Aorta (tissue), 5 donors: ENCODE results near the gene TCF19. TPM values are rescaled to one million over a fixed set of nuclear protein-coding genes. Genes with fewer than 3 reads are reported as not detected.

ENCODE experiments used
- ATAC-seq: fragments of 200-7000 bp; cut with Tn5 transposase; one replicate; pipeline ENCODE4 v1.9.1; 2022; ENCODE audit warnings: moderate library complexity; ENCODE audit not compliant: low FRiP score
- DNase-seq, 2 donors: peaks; one replicate each; pipeline ENCODE4 v3.0.0-alpha.2; 2020
- H3K27ac ChIP-seq, 2 donors: one replicate each; pipeline ENCODE4 v1.5.1; 2013; ENCODE audit warnings: low read length in 2 of 2, mild to moderate bottlenecking in 2 of 2, moderate library complexity in 2 of 2, control low read depth in 1 of 2, inconsistent platforms in 1 of 2, low read depth in 1 of 2
- H3K27me3 ChIP-seq, 2 donors: one replicate each; pipeline ENCODE4 v1.6.1; 2013; ENCODE audit warnings: control low read depth in 1 of 2, low read length in 1 of 2, mild to moderate bottlenecking in 1 of 2, moderate library complexity in 1 of 2; ENCODE audit not compliant: insufficient read depth in 2 of 2, control insufficient read depth in 1 of 2
- H3K36me3 ChIP-seq, 2 donors: one replicate each; pipeline ENCODE4 v1.6.1; 2013; ENCODE audit warnings: control low read depth in 1 of 2, low read length in 1 of 2, mild to moderate bottlenecking in 1 of 2; ENCODE audit not compliant: insufficient read depth in 2 of 2, control insufficient read depth in 1 of 2
- H3K4me1 ChIP-seq, 2 donors: one replicate each; pipeline ENCODE4 v1.6.1; 2013; ENCODE audit warnings: low read length in 2 of 2, control low read depth in 1 of 2, mild to moderate bottlenecking in 1 of 2, moderate library complexity in 1 of 2; ENCODE audit not compliant: insufficient read depth in 2 of 2, control insufficient read depth in 1 of 2
- H3K4me3 ChIP-seq, 2 donors: one replicate each; pipeline ENCODE4 v1.5.1; 2013; ENCODE audit warnings: low read length in 2 of 2, control low read depth in 1 of 2, mild to moderate bottlenecking in 1 of 2
- H3K9me3 ChIP-seq: one replicate; pipeline ENCODE4 v1.6.1; 2013; ENCODE audit warnings: mild to moderate bottlenecking, low read length; ENCODE audit not compliant: control insufficient read depth
- WGBS, 2 donors: extraction: QIAGEN DNeasy Blood & Tissue Kit; methylation state at CpG; one replicate each; pipeline ENCODE4 v1.1.7; 2013; 5-methylcytosine and 5-hydroxymethylcytosine counted together
- intact Hi-C, 2 donors: fragments of 100-400 bp; cut with DNase I; formaldehyde crosslinking; loops; one replicate each; pipeline versions ENCODE4 v1.14.2 to v1.15.0; 2022
- polyA plus RNA-seq, 2 donors: library from polyadenylated mRNA; stranded (reverse); fragments of 200-250 nt; gene quantifications; one replicate each; pipeline ENCODE4 v1.2.3, GENCODE V29; 2013
- total RNA-seq, 2 donors: library from RNA; stranded (reverse); fragmentation: NEBNext Ultra II Directional; extraction: Animal tissue kit (Norgen Biotek cat#: 25700); gene quantifications; one replicate each; pipeline ENCODE4 v1.2.1, GENCODE V29; 2021
- donor health status: healthy with polysubstance abuse.
- donor health status: Bipolar disorder and iron deficiency.
- donor health status: DM: no; HTN: no; CAD: no.
- donor health status: DM: no; HTN: no; CAD: no.
- donor health status: DM: yes; HTN: yes; CAD: no.

TCF19 gene
- total and polyA plus RNA-seq, 4 donors = 3.1 to 8.3 (median 3.8) TPM

- H3K27ac ChIP-seq = no peak within 1 kb of the TSS
- no peaks in the 10 kb centered on the region for H3K36me3 ChIP-seq
- no peaks in the 10 kb centered on the region for H3K9me3 ChIP-seq
- no peak for DNase-seq
- no peaks in the 10 kb centered on the region for H3K27me3 ChIP-seq
- ATAC-seq = no peak
- 93 to 94% methylated on average over 4 of the region's 4 CpGs for WGBS, 2 donors
- H3K4me1 ChIP-seq = no peaks in the 10 kb centered on the region
- intact Hi-C loops = loop anchor here in 1 of 2 donors (2.0 kb wide), 1 partner anchor 52 kb away; no protein-coding TSS in a partner anchor
- H3K4me3 ChIP-seq = no peak within 1 kb of the TSS
Observed at GRCh38 chr6:31138982-31139381, 19.4 kb upstream of the TCF19 start, which contains the start of gene PSORS1C2. TSS of gene PSORS1C2 (minus strand) at chr6:31139066. CDS start at chr6:31139026, 40 bp downstream.

DNA sequence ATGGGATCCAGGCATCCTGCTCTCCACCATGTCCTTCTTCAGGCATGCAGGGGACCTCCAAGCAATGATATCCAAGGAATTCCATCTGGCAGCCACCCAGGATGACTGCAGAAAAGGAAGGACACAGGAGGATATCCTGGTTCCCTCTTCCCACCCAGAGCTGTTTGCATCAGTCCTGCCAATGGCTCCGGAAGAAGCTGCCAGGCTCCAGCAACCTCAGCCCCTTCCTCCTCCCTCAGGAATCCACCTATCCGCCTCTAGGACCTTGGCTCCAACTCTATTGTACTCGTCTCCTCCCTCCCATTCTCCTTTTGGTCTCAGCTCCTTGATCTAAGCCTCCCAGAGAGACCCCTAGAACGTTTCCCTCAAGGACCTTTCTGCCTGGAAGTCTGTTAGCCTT lies 18.8 kb upstream of the TCF19 start:
- DNase-seq = no peak
- H3K36me3 ChIP-seq = no peaks in the 10 kb centered on the region
- no peak overlapping the region for H3K4me3 ChIP-seq
- no peaks in the 10 kb centered on the region for H3K4me1 ChIP-seq
- H3K27me3 ChIP-seq = no peaks in the 10 kb centered on the region
- 12 to 14% methylated on average over 4 of the region's 4 CpGs for WGBS, 2 donors
- H3K9me3 ChIP-seq = no peaks in the 10 kb centered on the region
- ATAC-seq = no peak
- intact Hi-C loops = loop anchor here in 1 of 2 donors (2.0 kb wide), 1 partner anchor 51 kb away; no protein-coding TSS in a partner anchor
- H3K27ac ChIP-seq = no peak overlapping the region

DNA sequence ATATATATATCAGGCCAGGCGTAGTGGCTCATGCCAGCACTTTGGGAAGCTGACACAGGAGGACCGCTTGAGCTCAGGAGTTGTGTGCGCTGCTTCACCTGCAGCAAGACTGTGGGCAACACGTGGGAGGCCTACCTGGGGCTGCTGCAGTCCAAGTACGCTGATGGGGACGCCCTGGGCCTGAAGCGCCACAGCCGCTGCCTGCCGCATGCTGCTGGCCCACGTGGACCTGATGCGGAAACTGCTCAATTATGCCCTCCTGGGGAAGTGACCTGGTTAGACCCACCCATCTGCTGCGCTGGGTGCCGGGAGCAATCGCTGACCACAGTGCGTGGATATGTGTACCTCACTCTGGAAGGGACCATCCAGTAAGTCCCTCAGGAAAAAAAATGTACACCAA lies 17.7 kb upstream of the TCF19 start:
- 85 to 94% methylated on average over 15 of the region's 15 CpGs for WGBS, 2 donors
- ATAC-seq = no peak
- intact Hi-C loops = no loop called here

GRCh38 chr6:31142361-31142761 lies 16.0 kb upstream of the TCF19 start:
- ATAC-seq (no peak), DNase-seq (no peak)
- intact Hi-C loops = no loop called here
- Histone ChIP-seq H3K4me3 (no peak overlapping the region), H3K27me3 (no peaks in the 10 kb centered on the region), H3K27ac (peak overlapping the region in 1 of 2 donors; percentile 10), H3K4me1 (no peaks in the 10 kb centered on the region), H3K9me3 (no peaks in the 10 kb centered on the region), H3K36me3 (no peaks in the 10 kb centered on the region)
- 33 to 36% methylated on average over 2 of the region's 2 CpGs for WGBS, 2 donors

More for the DNA sequence above, 17.7 kb upstream of the TCF19 start:
- Histone ChIP-seq H3K4me3 (no peak overlapping the region), H3K4me1 (no peaks in the 10 kb centered on the region), H3K27me3 (no peaks in the 10 kb centered on the region), H3K27ac (no peak overlapping the region), H3K9me3 (no peaks in the 10 kb centered on the region), H3K36me3 (no peaks in the 10 kb centered on the region)
- DNase-seq = no peak

- no peaks in the 10 kb centered on the region for H3K4me1 ChIP-seq
- intact Hi-C loops = no loop called here
- H3K27me3 ChIP-seq = no peaks in the 10 kb centered on the region
- ATAC-seq = peak; percentile 57
- no peaks in the 10 kb centered on the region for H3K36me3 ChIP-seq
- no peak overlapping the region for H3K4me3 ChIP-seq
- peak; percentile 89 to 90 for DNase-seq
- WGBS, 2 donors = 17 to 23% methylated on average over 11 of the region's 11 CpGs
- no peaks in the 10 kb centered on the region for H3K9me3 ChIP-seq
- H3K27ac ChIP-seq = no peak overlapping the region
Observed at GRCh38 chr6:31143148-31143547, 15.2 kb upstream of the TCF19 start.

GRCh38 chr6:31144296-31144969 lies 14.0 kb upstream of the TCF19 start:
- Histone ChIP-seq H3K27me3 (no peaks in the 10 kb centered on the region), H3K4me1 (no peaks in the 10 kb centered on the region), H3K27ac (no peak overlapping the region)

DNA sequence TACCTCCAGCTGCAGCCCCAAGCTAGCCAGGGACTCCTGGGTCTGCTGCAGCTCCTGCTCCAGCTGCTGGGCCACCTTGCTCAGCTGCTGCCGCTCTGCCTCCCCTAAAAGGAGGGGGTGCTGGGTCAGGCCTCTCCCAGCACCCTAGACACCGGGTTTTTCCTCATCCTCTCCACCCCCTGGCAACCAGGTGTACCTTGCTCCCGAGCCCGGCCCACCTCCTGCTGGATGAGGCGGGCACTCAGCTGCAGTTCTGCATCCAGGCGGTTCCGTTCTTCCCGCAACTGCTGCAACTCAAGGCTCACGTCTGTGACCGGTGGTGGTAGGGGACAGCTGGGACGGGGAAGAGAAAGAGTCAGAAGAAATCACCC lies 13.4 kb upstream of the TCF19 start:
- no peaks in the 10 kb centered on the region for H3K4me1 ChIP-seq
- no peaks in the 10 kb centered on the region for H3K9me3 ChIP-seq
- WGBS, 2 donors = 77 to 85% methylated on average over 11 of the region's 11 CpGs
- H3K27me3 ChIP-seq = no peaks in the 10 kb centered on the region
- no peak for ATAC-seq
- no peak overlapping the region for H3K4me3 ChIP-seq
- H3K36me3 ChIP-seq = no peaks in the 10 kb centered on the region
- no peak overlapping the region for H3K27ac ChIP-seq
- intact Hi-C loops = no loop called here
- no peak for DNase-seq

More at GRCh38 chr6:31144296-31144969, 14.0 kb upstream of the TCF19 start:
- no peaks in the 10 kb centered on the region for H3K9me3 ChIP-seq
- H3K4me3 ChIP-seq = no peak overlapping the region
- DNase-seq (no peak), ATAC-seq (no peak)
- no peaks in the 10 kb centered on the region for H3K36me3 ChIP-seq
- 86 to 87% methylated on average over 18 of the region's 18 CpGs for WGBS, 2 donors
- intact Hi-C loops = no loop called here

GRCh38 chr6:31145386-31145785 lies 13.0 kb upstream of the TCF19 start:
- WGBS, 2 donors = 92 to 94% methylated on average over 10 of the region's 10 CpGs
- H3K27ac ChIP-seq = no peak overlapping the region
- no peak overlapping the region for H3K4me3 ChIP-seq
- no peaks in the 10 kb centered on the region for H3K4me1 ChIP-seq
- no peaks in the 10 kb centered on the region for H3K9me3 ChIP-seq
- H3K27me3 ChIP-seq = no peaks in the 10 kb centered on the region
- ATAC-seq (no peak), DNase-seq (no peak)
- H3K36me3 ChIP-seq = no peaks in the 10 kb centered on the region
- intact Hi-C loops = no loop called here

GRCh38 chr6:31149827-31150447 lies 8.5 kb upstream of the TCF19 start:
- no peaks in the 10 kb centered on the region for H3K36me3 ChIP-seq
- no peak overlapping the region for H3K27ac ChIP-seq
- H3K27me3 ChIP-seq = no peaks in the 10 kb centered on the region
- ATAC-seq (no peak), DNase-seq (no peak)
- H3K9me3 ChIP-seq = no peaks in the 10 kb centered on the region
- intact Hi-C loops = no loop called here
- H3K4me3 ChIP-seq = no peak overlapping the region
- H3K4me1 ChIP-seq = no peaks in the 10 kb centered on the region
- WGBS, 2 donors = 90 to 91% methylated on average over 6 of the region's 6 CpGs
